C4-2B (cell line): Measurements from ENCODE around the gene TNFAIP8L1.

Experiments
- CTCF ChIP-seq: fragments of 450-650 bp; conservative IDR thresholded peaks from 2 replicates; pipeline ENCODE4 v1.5.1; 2017; ENCODE audit warnings: mild to moderate bottlenecking
- ZFX ChIP-seq: fragments of 450-650 bp; IDR thresholded peaks from 2 replicates; pipeline ENCODE4 v1.6.1; 2017

- TF ChIP-seq CTCF (no peak), ZFX (no peak)
Observed at GRCh38 chr19:4662812-4663211, 23.5 kb downstream of the TNFAIP8L1 start.
